ENCODE measurements around the gene ATP13A1.
"Not testable (repeated sequence)": the region's sequence is repeated elsewhere in the genome, so short reads cannot be mapped to it uniquely, and the experiment has no call there.

ATP13A1 gene

DNA sequence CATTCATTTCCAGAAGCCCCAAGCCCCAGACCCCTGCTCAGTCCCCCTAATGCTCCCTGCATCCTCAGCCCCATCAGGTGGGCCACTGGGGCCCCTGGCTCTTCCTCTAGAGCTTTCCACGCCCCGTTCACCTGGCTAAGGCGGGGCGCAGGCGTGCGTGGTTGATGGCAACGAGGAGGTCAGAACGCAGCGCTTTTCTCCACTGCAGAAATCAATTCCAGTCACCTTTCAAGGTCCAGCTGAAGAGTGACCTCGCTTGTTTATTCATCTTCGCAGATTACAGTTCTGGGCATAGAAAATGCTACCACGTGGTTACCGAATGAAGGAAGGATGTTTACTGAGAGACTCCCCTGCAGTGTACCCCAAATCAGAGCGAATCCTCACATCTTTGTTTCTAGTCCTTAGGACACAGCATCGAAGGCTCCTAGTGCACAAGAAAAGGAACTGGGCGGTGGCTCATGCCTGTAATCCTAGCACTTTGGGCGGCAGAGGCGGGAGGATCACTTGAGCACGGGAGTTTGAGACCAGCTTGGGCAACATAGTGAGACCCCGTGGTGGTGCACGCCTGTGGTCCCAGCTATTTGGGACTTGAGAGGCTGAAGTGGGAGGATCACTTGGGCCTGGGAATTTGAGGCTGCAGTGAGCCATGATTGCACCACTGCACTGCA is 44.2 kb downstream of the ATP13A1 start:
- DNase-seq (ENCODE audit: low spot score): no peak

DNA sequence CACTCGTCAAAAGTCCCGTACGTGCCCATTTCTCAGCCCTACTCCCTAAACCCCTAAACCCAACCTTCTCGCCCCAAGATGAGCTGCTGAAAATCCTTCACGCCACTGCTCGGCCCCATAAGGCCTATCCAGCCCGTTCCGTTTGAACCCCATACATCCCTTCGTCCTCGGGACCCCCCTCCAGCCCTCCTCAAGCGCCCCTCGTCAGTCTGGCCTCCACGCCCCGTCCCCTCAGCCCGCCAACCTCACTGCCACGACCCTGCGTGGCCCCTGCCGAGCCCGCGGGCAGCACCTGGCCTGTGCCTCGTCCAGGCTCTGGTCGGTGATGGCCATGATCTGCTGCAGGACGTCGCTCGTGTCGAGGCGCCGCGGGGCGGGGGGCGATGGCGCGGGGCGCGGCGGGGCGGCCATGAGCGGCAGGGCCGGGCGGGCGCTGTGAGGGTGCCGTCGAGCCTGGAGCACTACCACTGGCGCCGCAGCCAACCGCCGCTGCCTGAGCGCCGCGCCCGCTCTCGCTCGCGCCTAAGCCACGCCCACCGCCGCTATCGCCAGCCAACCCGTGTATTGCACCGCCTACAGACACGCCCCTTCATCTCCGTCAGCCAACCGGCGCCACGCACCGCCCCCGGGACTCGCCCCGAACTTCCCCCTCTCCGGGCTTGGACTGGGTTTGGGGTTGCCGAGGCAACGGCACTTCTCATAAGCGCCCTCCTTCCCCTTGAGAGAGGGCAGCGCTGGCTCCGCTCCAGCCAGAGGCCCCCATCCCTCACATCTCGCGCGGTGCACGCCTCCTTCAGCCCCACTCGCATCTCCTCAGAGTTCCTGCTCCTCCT is 45.0 kb downstream of the ATP13A1 start, which contains the start of gene PBX4:
Gene PBX4 (minus strand): TSS at position 469 of the 833 bp plus-strand sequence. CDS start 58 bp downstream, at position 411.
- peak; percentile 94 for DNase-seq (ENCODE audit: low spot score)

DNA sequence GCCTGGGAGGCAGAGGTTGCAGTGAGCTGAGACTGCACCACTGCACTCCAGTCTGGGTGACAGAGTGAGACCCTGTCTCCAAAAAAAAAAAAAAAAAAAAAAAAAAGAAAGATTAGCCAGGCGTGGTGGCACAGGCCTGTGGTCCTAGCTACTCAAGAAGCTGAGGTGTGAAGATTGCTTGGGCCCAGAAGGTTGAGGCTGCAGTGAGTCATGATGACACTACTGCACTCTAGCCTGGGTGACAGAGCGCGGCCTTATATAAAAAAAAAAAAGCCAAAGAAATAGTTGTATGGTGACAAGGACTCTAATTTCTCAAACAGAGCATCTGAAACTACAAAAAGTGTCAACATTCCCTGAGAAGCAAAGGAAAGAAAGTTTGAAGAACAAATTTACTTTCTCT is 48.4 kb downstream of the ATP13A1 start:
- peak; percentile 76 for DNase-seq (ENCODE audit: low spot score)

DNA sequence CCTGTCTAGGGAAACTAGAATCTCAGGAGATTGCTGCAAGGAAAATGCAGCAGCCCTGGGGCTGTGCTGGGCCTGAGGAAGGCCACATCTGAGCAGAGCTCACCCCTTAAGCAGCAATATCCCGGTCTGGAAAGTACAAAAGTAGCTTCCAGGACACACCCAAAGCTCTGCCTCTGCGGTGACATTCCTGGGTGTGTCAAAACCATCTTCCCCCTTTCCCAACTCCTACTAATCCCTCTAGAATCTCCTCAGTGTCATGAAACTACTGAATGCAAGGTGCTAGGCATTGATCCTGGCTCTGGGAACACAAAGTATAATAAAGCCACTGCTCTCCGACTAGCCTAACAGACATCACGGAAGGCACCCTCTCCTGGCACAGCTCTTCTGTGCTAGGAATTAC is 50.0 kb downstream of the ATP13A1 start:
- no peak for DNase-seq (ENCODE audit: low spot score)

DNA sequence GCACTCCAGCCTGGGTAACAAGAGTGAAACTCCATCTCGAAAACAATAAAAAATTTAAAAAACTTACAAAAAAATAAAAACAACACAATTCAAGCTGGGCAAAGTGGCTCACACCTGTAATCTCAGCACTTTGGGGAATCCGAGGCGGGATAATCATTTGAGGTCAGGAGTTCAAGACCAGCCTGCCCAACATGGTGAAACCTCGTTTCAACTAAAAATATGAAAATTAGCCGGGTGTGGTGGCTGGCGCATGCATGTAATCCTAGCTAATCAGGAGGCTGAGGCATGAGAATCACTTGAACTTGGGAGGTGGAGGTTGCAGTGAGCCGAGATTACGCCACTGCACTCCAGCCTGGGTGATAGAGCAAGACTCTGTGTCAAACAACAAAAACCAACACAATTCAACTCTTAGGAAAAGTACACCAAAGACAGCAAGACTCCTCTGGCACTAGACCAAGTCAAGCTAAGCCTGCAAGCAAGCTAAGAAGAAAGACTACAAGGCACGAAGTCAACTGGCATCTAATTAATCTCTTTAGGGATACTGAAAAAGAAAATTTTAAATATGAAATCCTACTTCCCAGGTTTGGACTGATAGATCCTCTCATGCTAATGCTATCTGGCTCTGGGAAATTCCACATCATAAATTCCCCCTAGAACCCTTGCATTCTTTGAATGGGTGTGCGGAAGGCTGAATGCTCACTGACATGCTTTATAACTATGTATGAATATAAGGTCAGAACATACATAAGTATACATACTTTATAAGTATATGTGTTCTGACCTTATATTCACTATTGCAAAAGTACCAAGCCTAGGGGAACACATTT is 52.9 kb downstream of the ATP13A1 start:
- DNase-seq (ENCODE audit: low spot score): no peak

DNA sequence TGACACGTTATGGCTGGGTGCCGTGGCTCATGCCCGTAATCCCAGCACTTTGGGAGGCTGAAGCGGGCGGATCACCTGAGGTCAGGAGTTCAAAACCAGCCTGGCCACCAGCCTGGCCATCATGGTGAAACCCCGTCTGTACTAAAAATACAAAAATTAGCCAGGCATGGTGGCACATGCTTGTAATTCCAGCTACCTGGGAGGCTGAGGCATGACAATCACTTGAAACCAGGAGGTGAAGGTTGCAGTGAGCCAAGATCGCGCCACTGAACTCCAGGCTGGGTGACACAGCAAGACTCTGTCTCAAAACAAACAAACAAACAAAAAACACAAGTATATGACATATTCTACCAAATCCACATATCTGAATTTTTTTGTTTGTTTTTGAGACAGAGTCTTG is 56.8 kb downstream of the ATP13A1 start:
- not testable (repeated sequence) for DNase-seq (ENCODE audit: low spot score)

DNA sequence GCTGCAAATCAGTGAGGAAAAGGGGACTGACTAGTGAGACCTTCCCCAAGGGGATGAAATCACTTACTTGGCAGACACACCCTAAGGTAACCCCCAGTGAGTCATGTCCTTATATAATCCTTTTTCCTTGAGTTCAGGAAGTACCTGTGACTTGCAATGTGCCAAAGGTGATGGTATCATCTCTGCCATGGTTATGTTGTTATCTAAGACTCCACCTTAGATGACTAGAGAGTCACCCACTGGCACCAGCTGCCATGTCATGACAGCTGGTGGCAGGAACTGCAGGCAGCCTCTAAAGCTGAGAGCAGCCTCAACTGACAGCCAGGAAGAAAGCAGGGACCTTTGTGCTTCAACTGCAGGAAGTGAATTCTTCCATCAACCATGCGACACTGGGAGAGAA is 57.5 kb downstream of the ATP13A1 start:
- DNase-seq (ENCODE audit: low spot score): no peak

DNA sequence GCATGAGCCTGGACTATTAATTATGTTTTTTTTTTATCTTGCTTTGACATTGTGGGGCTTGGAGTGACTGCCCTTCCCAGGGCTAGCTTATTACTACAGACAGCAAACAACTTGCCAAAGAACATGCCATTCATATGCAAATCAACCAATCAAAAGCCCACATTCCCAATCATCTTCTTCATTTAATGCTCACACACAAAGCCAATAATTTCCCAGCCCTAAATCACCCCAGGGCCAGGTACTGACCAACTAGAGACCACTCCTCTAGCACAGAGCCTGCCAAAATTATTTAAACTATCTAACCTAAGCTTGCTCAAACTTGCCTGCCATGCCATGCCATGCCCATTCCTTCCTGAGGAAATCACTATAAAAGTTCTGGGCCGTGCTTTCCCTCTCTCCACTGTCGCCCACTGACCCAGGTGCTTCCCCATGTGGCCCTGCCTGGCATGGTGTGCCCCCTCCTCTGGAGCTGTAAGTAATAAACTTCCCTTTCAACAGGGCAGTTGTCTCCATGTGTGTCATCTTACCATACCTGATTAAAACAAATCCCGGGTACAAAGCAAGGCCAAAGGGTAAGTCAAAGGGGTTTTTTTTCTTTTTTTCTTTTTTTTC is 60.7 kb downstream of the ATP13A1 start:
- no peak for DNase-seq (ENCODE audit: low spot score)

DNA sequence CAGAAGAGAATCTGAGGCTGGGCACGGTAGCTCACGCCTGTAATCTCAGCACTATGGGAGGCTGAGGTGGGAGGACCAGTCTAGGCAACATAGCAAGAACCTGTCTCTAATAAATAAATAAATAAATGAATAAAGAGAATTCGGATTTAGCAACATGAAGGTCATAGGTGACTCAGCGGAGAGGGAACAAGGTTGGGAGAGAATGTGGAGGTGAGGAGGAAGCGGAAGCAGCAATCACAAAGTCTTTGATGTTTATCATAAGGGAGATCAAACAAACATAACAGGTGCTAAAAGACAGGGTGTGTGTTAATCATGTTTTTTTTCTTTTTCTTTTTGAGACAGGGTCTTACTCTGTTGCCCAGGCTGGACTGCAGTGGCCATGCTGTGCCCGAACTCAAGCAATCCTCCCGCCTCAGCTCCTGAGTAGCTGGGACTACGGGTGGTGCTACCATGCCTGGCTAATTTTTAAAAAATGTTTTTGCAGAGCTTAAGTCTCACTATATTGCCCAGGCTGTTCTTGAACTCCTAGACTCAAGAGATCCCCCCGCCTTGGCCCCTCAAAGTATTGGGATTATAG is 61.3 kb downstream of the ATP13A1 start:
- DNase-seq (ENCODE audit: low spot score): no peak

DNA sequence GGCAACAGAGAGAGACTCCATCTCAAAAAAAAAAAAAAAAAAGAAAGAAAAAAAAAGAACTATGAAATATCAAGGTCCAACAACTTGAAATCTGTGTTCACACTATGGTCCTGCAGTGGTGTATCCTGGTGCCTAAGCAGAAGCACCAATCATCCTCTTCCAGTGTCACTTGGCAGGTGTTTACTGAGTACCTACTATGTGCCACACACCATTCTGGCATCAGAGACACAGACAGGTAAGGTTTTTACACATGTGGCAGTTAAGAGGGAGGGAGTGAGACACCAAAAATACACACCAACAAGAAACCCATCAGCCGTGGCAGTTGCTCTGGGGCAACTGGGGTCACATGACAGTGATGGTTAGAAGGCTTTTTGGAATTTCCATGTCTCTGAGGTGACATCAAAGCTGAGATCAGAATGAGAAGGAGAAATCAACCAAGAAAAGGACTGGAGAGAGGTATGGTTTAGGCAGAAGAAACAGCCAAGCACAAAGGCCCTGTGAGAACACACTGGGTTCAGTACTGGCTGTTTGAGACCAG is 62.6 kb downstream of the ATP13A1 start:
- no peak for DNase-seq (ENCODE audit: low spot score)

DNA sequence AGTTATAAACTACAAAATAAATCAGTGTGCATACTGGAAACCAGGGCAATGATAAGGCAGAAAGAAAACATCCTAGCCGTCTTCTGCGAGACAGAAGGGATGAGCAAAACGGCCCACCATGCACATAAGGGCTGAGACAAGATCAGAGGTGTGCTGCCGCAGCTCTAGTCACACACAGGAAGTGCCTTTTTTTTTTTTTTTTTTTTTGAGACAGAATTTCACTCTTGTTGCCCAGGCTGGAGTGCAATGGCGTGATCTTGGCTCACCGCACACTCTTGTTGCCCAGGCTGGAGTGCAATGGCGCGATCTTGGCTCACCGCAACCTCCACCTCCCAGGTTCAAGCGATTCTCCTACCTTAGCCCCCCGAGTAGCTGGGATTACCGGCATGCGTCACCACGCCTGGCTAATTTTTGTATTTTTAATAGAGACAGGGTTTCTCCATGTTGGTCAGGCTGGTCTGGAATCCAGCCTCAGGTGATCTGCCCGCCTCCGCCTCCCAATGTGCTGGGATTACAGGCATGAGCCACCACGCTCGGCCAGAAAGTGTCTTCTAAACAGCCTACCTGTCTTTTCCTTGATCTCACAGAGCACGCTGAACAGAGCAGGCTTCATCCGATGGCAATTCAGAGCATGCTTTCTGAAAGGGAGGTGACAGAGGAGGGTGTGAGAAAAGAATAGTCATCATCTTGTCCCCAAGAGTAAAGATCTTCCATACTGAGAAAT is 64.6 kb downstream of the ATP13A1 start:
- not testable (repeated sequence) for DNase-seq (ENCODE audit: low spot score)

DNA sequence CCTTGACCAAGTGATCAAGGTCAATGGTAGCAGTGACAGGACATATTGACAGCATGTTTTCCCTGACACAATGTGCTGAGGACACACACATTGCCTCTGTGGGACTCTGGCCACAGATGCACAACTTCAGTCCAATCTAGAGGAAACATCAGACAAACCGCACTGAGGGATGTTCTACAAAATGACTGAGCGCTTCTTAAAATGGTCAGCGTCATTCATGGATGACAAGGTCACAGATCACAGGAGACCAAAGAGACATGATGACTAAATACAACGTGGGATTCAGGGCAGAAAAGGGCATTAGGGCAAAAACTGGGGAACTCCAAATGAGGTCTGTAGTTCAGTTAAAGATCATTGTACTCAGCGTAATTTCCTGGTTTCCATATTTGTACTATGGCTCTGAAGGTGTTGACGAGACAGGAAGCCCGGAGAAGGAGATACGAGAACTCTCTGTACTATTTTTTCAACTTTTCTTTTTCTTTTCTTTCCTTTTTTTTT is 65.6 kb downstream of the ATP13A1 start:
- DNase-seq (ENCODE audit: low spot score): no peak

Measured in RKO (cell line).